HepG2 (cell line): Measurements from ENCODE around the gene GPS1. TPM values are rescaled to one million over a fixed set of nuclear protein-coding genes. Genes with fewer than 3 reads are reported as not detected.

Source experiments
- FOSL2 ChIP-seq: sonication (generic); formaldehyde crosslinking; IDR thresholded peaks from 2 replicates; pipeline ENCODE4 v1.4.0; 2020; ENCODE audit warnings: missing genetic modification reagents
- FOXO1 ChIP-seq: sonication (generic); formaldehyde crosslinking; IDR thresholded peaks from 2 replicates; pipeline ENCODE4 v1.4.0; 2020; ENCODE audit warnings: missing genetic modification reagents
- GABPA ChIP-seq, 2 experiments: IDR thresholded peaks; 2 replicates each; pipeline ENCODE4 v1.6.1; 2011 to 2016; ENCODE audit warnings: low read depth in 2 of 2, low read length in 1 of 2, missing biosample characterization in 1 of 2, missing genetic modification characterization in 1 of 2
- HNRNPL ChIP-seq: fragments of 200-400 bp; formaldehyde crosslinking; IDR thresholded peaks from 2 replicates; pipeline ENCODE4 v1.6.1; 2017; ENCODE audit warnings: mild to moderate bottlenecking, low read depth, low read length
- HOXA3 ChIP-seq: sonication (generic); formaldehyde crosslinking; IDR thresholded peaks from 2 replicates; pipeline ENCODE4 v1.5.0; 2020; ENCODE audit warnings: missing genetic modification reagents
- NFKB2 ChIP-seq: sonication (generic); formaldehyde crosslinking; IDR thresholded peaks from 2 replicates; pipeline ENCODE4 v1.4.0; 2020; ENCODE audit warnings: missing genetic modification reagents, borderline replicate concordance
- POLR2G ChIP-seq: fragments of 200-400 bp; formaldehyde crosslinking; IDR thresholded peaks from 2 replicates; pipeline ENCODE4 v1.6.1; 2018; ENCODE audit warnings: mild to moderate bottlenecking, low read depth, low read length, moderate library complexity
- RBM39 ChIP-seq: fragments of 200-400 bp; formaldehyde crosslinking; IDR thresholded peaks from one replicate; pipeline ENCODE4 v1.6.1; 2018; ENCODE audit warnings: antibody characterized with exemption, mild to moderate bottlenecking, low read depth, low read length; ENCODE audit not compliant: poor library complexity, severe bottlenecking
- RELA ChIP-seq: sonication (generic); formaldehyde crosslinking; IDR thresholded peaks from 2 replicates; pipeline ENCODE4 v1.4.0; 2020; ENCODE audit warnings: missing genetic modification reagents
- SRSF1 ChIP-seq: fragments of 200-400 bp; formaldehyde crosslinking; optimal IDR thresholded peaks from 2 replicates; pipeline ENCODE3; 2017; ENCODE audit warnings: mild to moderate bottlenecking, low read depth, low read length, moderate library complexity
- TOPORS ChIP-seq: sonication (generic); formaldehyde crosslinking; IDR thresholded peaks from 2 replicates; pipeline ENCODE4 v1.8.0; 2023; ENCODE audit warnings: mild to moderate bottlenecking, missing genetic modification reagents
- TSC22D2 ChIP-seq: sonication (generic); formaldehyde crosslinking; IDR thresholded peaks from 2 replicates; pipeline ENCODE4 v1.5.1; 2020; ENCODE audit warnings: missing genetic modification reagents, mild to moderate bottlenecking, borderline replicate concordance
- XBP1 ChIP-seq: sonication (generic); formaldehyde crosslinking; IDR thresholded peaks from 2 replicates; pipeline ENCODE4 v1.5.0; 2020; ENCODE audit warnings: missing genetic modification reagents
- ZFP82 ChIP-seq: sonication (generic); formaldehyde crosslinking; IDR thresholded peaks from 2 replicates; pipeline ENCODE4 v1.5.1; 2020; ENCODE audit warnings: mild to moderate bottlenecking, missing genetic modification reagents, borderline replicate concordance
- ZNF33B ChIP-seq: sonication (generic); formaldehyde crosslinking; IDR thresholded peaks from 2 replicates; pipeline ENCODE4 v1.5.1; 2020; ENCODE audit warnings: mild to moderate bottlenecking, missing genetic modification reagents
- ZNF44 ChIP-seq: sonication (generic); formaldehyde crosslinking; IDR thresholded peaks from 2 replicates; pipeline ENCODE4 v1.5.1; 2020; ENCODE audit warnings: mild to moderate bottlenecking, missing genetic modification reagents
- ZNF550 ChIP-seq: sonication (generic); formaldehyde crosslinking; IDR thresholded peaks from 2 replicates; pipeline ENCODE4 v1.4.0; 2020; ENCODE audit warnings: mild to moderate bottlenecking, missing genetic modification reagents, borderline replicate concordance
- ZNF558 ChIP-seq: sonication (generic); formaldehyde crosslinking; IDR thresholded peaks from 2 replicates; pipeline ENCODE4 v1.9.0; 2022; ENCODE audit warnings: mild to moderate bottlenecking, missing genetic modification reagents, borderline replicate concordance
- ZNF672 ChIP-seq: sonication (generic); formaldehyde crosslinking; IDR thresholded peaks from 2 replicates; pipeline ENCODE4 v1.8.1; 2022; ENCODE audit warnings: missing genetic modification reagents
- ZNF878 ChIP-seq: sonication (generic); formaldehyde crosslinking; IDR thresholded peaks from 2 replicates; pipeline ENCODE4 v1.8.1; 2023; ENCODE audit warnings: mild to moderate bottlenecking, missing genetic modification reagents, moderate library complexity
- ZSCAN31 ChIP-seq: sonication (generic); formaldehyde crosslinking; IDR thresholded peaks from 2 replicates; pipeline ENCODE4 v1.5.0; 2020; ENCODE audit warnings: low read depth, mild to moderate bottlenecking, missing genetic modification reagents
- ZZZ3 ChIP-seq: sonication (generic); formaldehyde crosslinking; IDR thresholded peaks from 2 replicates; pipeline ENCODE4 v1.4.0; 2020; ENCODE audit warnings: missing genetic modification reagents, mild to moderate bottlenecking, borderline replicate concordance
- polyA plus RNA-seq, 8 experiments: library from polyadenylated mRNA; depleted of rRNA in 3 of 8; stranded (reverse) in 7 of 8; unstranded in 1 of 8; fragments of >200 nt; fragmentation: Illumina TruSeq in 4 of 8; extraction: Trizol in 4 of 8; gene quantifications; 2 replicates each; pipeline versions ENCODE4 v1.2.1 to v1.2.3, GENCODE V29; 2011 to 2016; ENCODE audit warnings: low read depth in 4 of 8, missing spikeins in 1 of 8, mixed read lengths in 1 of 8; ENCODE audit not compliant: insufficient read depth in 1 of 8
- total RNA-seq, 5 experiments: library from RNA; depleted of rRNA; stranded (reverse); fragments of >200 nt; fragmentation: Illumina TruSeq; extraction: Trizol; gene quantifications; 2 replicates each; pipeline ENCODE4 v1.2.3, GENCODE V29; 2016; ENCODE audit warnings: low read depth in 1 of 5
- TF ChIP-seq, protein P1 (sequence below): sonication (generic); formaldehyde crosslinking; IDR thresholded peaks from 2 replicates; pipeline ENCODE4 v1.4.0; 2020; ENCODE audit warnings: missing genetic modification reagents
- TF ChIP-seq, protein P2 (sequence below): sonication (generic); formaldehyde crosslinking; IDR thresholded peaks from 2 replicates; pipeline ENCODE4 v1.5.0; 2020; ENCODE audit warnings: missing genetic modification reagents
- TF ChIP-seq, protein P3 (sequence below): sonication (generic); formaldehyde crosslinking; IDR thresholded peaks from 2 replicates; pipeline ENCODE4 v1.4.0; 2020; ENCODE audit warnings: missing genetic modification reagents, borderline replicate concordance

The GPS1 gene
- total and polyA plus RNA-seq, 2 of the 13 experiments (the other 11 are each of a cell fraction or from before 2014, with no cell fraction given): 124 to 128 TPM

DNA sequence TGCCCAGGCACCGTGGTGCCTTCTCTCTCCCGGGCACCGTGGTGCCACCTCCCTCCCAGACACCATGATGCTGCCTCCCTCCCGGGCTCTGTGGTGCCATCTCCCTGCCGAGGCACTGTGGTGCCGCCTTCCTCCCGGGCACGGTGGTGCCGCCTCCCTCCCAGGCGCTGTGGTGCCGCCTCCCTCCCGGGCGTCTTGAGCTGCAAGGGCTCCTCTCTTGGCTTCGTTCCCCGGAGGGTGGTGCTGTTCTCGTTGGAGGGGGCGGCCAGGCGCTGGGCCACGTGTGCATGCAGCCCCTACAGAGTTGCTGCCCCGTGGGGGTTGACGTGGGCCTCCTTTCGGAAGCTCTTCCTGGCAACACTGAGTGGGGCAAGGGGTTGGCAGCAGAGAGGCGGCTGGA lies 37.3 kb upstream of the GPS1 start (continued):
- TF ChIP-seq, protein P1, sequence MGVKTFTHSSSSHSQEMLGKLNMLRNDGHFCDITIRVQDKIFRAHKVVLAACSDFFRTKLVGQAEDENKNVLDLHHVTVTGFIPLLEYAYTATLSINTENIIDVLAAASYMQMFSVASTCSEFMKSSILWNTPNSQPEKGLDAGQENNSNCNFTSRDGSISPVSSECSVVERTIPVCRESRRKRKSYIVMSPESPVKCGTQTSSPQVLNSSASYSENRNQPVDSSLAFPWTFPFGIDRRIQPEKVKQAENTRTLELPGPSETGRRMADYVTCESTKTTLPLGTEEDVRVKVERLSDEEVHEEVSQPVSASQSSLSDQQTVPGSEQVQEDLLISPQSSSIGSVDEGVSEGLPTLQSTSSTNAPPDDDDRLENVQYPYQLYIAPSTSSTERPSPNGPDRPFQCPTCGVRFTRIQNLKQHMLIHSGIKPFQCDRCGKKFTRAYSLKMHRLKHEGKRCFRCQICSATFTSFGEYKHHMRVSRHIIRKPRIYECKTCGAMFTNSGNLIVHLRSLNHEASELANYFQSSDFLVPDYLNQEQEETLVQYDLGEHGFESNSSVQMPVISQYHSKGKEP (CRISPR knock-in tag): no peak
- TF ChIP-seq, protein P2, sequence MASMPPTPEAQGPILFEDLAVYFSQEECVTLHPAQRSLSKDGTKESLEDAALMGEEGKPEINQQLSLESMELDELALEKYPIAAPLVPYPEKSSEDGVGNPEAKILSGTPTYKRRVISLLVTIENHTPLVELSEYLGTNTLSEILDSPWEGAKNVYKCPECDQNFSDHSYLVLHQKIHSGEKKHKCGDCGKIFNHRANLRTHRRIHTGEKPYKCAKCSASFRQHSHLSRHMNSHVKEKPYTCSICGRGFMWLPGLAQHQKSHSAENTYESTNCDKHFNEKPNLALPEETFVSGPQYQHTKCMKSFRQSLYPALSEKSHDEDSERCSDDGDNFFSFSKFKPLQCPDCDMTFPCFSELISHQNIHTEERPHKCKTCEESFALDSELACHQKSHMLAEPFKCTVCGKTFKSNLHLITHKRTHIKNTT: no peak
- TF ChIP-seq ZNF672 (CRISPR knock-in tag) (no peak), TOPORS (CRISPR knock-in tag) (no peak), RELA (no peak), FOSL2 (CRISPR knock-in tag) (no peak), ZFP82 (CRISPR knock-in tag) (no peak), RBM39 (peak; percentile 19), HNRNPL (peak; percentile 95), ZNF44 (CRISPR knock-in tag) (no peak), ZSCAN31 (no peak), GABPA (IDR thresholded peaks at IDR 0.05; ENCODE audit: low read depth, low read length) (no peak), GABPA (CRISPR knock-in tag; IDR thresholded peaks at IDR 0.05; ENCODE audit: low read depth) (no peak), FOXO1 (no peak), ZNF550 (CRISPR knock-in tag) (no peak), ZNF878 (CRISPR knock-in tag) (no peak), ZZZ3 (CRISPR knock-in tag) (no peak), HOXA3 (CRISPR knock-in tag) (no peak), SRSF1 (no peak), NFKB2 (peak; percentile 16; the same call in 1 of the 2 replicates), TSC22D2 (no peak), XBP1 (no peak), ZNF33B (CRISPR knock-in tag) (no peak), ZNF558 (CRISPR knock-in tag) (no peak), POLR2G (peak; percentile 41)
- TF ChIP-seq, protein P3, sequence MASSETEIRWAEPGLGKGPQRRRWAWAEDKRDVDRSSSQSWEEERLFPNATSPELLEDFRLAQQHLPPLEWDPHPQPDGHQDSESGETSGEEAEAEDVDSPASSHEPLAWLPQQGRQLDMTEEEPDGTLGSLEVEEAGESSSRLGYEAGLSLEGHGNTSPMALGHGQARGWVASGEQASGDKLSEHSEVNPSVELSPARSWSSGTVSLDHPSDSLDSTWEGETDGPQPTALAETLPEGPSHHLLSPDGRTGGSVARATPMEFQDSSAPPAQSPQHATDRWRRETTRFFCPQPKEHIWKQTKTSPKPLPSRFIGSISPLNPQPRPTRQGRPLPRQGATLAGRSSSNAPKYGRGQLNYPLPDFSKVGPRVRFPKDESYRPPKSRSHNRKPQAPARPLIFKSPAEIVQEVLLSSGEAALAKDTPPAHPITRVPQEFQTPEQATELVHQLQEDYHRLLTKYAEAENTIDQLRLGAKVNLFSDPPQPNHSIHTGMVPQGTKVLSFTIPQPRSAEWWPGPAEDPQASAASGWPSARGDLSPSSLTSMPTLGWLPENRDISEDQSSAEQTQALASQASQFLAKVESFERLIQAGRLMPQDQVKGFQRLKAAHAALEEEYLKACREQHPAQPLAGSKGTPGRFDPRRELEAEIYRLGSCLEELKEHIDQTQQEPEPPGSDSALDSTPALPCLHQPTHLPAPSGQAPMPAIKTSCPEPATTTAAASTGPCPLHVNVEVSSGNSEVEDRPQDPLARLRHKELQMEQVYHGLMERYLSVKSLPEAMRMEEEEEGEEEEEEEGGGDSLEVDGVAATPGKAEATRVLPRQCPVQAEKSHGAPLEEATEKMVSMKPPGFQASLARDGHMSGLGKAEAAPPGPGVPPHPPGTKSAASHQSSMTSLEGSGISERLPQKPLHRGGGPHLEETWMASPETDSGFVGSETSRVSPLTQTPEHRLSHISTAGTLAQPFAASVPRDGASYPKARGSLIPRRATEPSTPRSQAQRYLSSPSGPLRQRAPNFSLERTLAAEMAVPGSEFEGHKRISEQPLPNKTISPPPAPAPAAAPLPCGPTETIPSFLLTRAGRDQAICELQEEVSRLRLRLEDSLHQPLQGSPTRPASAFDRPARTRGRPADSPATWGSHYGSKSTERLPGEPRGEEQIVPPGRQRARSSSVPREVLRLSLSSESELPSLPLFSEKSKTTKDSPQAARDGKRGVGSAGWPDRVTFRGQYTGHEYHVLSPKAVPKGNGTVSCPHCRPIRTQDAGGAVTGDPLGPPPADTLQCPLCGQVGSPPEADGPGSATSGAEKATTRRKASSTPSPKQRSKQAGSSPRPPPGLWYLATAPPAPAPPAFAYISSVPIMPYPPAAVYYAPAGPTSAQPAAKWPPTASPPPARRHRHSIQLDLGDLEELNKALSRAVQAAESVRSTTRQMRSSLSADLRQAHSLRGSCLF (CRISPR knock-in tag): no peak
